ENCODE results near the gene ESD. TPM values are rescaled to one million over a fixed set of nuclear protein-coding genes. Genes with fewer than 3 reads are reported as not detected.
A peak's percentile ranks its signal among the peaks of the same experiment; 100 is the strongest.
"Not testable (repeated sequence)": the region's sequence is repeated elsewhere in the genome, so short reads cannot be mapped to it uniquely, and the experiment has no call there.

ESD gene
- total RNA-seq, 1 experiment from 2014 or later: 161 TPM

GRCh38 chr13:46757640-46758039 is 39.3 kb downstream of the ESD start:
- no peaks in the 10 kb centered on the region for H3K27me3 ChIP-seq
- no peak overlapping the region for H3K4me3 ChIP-seq
- H3K9me3 ChIP-seq: no peaks in the 10 kb centered on the region; the same call in 1 of the 2 replicates
- H3K36me3 ChIP-seq: no peaks in the 10 kb centered on the region
- no peak for DNase-seq

- Histone ChIP-seq H3K9me3 (no peaks in the 10 kb centered on the region; the same call in 1 of the 2 replicates), H3K4me3 (no peak overlapping the region), H3K36me3 (no peaks in the 10 kb centered on the region), H3K27me3 (no peaks in the 10 kb centered on the region)
- peak; percentile 56 for DNase-seq
Measured at GRCh38 chr13:46756977-46757376, 40.0 kb downstream of the ESD start.

GRCh38 chr13:46755508-46755907 is 41.5 kb downstream of the ESD start:
- not testable (repeated sequence) for H3K4me3 ChIP-seq

GRCh38 chr13:46754812-46755211 is 42.1 kb downstream of the ESD start:
- Histone ChIP-seq H3K27me3 (no peaks in the 10 kb centered on the region), H3K36me3 (peaks cover 7% of the 10 kb centered on the region; the same call in 1 of the 2 replicates), H3K4me3 (no peak overlapping the region), H3K9me3 (no peaks in the 10 kb centered on the region; the same call in 1 of the 2 replicates)
- DNase-seq: no peak

More at GRCh38 chr13:46755508-46755907, 41.5 kb downstream of the ESD start:
- not testable (repeated sequence) for H3K9me3 ChIP-seq, DNase-seq, H3K27me3 ChIP-seq, H3K36me3 ChIP-seq

GRCh38 chr13:46753917-46754316 is 43.0 kb downstream of the ESD start:
- H3K4me3 ChIP-seq: no peak overlapping the region

GRCh38 chr13:46753137-46753536 is 43.8 kb downstream of the ESD start:
- no peak for DNase-seq
- H3K36me3 ChIP-seq: peaks cover 7% of the 10 kb centered on the region; the same call in 1 of the 2 replicates
- H3K27me3 ChIP-seq: no peaks in the 10 kb centered on the region
- no peaks in the 10 kb centered on the region for H3K9me3 ChIP-seq
- no peak overlapping the region for H3K4me3 ChIP-seq

More at GRCh38 chr13:46753917-46754316, 43.0 kb downstream of the ESD start:
- H3K36me3 ChIP-seq: peaks cover 7% of the 10 kb centered on the region; the same call in 1 of the 2 replicates
- no peak for DNase-seq
- H3K27me3 ChIP-seq: no peaks in the 10 kb centered on the region
- H3K9me3 ChIP-seq: no peaks in the 10 kb centered on the region; the same call in 1 of the 2 replicates

GRCh38 chr13:46751811-46752635 is 44.9 kb downstream of the ESD start:
- Histone ChIP-seq H3K27me3 (no peaks in the 10 kb centered on the region), H3K36me3 (peaks cover 7% of the 10 kb centered on the region; the same call in 1 of the 2 replicates), H3K9me3 (no peaks in the 10 kb centered on the region), H3K4me3 (no peak overlapping the region)
- DNase-seq: peak; percentile 9

- H3K36me3 ChIP-seq: peaks cover 11% of the 10 kb centered on the region
- no peak for DNase-seq
- no peaks in the 10 kb centered on the region for H3K27me3 ChIP-seq
- no peaks in the 10 kb centered on the region for H3K9me3 ChIP-seq
- no peak overlapping the region for H3K4me3 ChIP-seq
Measured at GRCh38 chr13:46749951-46750350, 47.0 kb downstream of the ESD start.

GRCh38 chr13:46748300-46748699 is 48.7 kb downstream of the ESD start:
- H3K27me3 ChIP-seq: no peaks in the 10 kb centered on the region
- H3K4me3 ChIP-seq: no peak overlapping the region
- peaks cover 25% of the 10 kb centered on the region for H3K36me3 ChIP-seq
- H3K9me3 ChIP-seq: no peaks in the 10 kb centered on the region
- DNase-seq: no peak

- no peak for DNase-seq
- no peak overlapping the region for H3K4me3 ChIP-seq
Measured at GRCh38 chr13:46747031-46747820, 49.7 kb downstream of the ESD start.

GRCh38 chr13:46745706-46746105 is 51.3 kb downstream of the ESD start:
- no peak for DNase-seq

More at GRCh38 chr13:46747031-46747820, 49.7 kb downstream of the ESD start:
- H3K9me3 ChIP-seq: no peaks in the 10 kb centered on the region
- H3K27me3 ChIP-seq: no peaks in the 10 kb centered on the region
- peaks cover 25% of the 10 kb centered on the region for H3K36me3 ChIP-seq

GRCh38 chr13:46745062-46745461 is 51.9 kb downstream of the ESD start:
- H3K4me3 ChIP-seq: no peak overlapping the region
- DNase-seq: no peak
- no peaks in the 10 kb centered on the region for H3K9me3 ChIP-seq
- H3K27me3 ChIP-seq: no peaks in the 10 kb centered on the region
- peaks cover 20% of the 10 kb centered on the region for H3K36me3 ChIP-seq

More at GRCh38 chr13:46745706-46746105, 51.3 kb downstream of the ESD start:
- Histone ChIP-seq H3K4me3 (no peak overlapping the region), H3K9me3 (no peaks in the 10 kb centered on the region), H3K27me3 (no peaks in the 10 kb centered on the region), H3K36me3 (peaks cover 22% of the 10 kb centered on the region)

GRCh38 chr13:46743191-46743590 is 53.8 kb downstream of the ESD start:
- no peak for DNase-seq
- no peaks in the 10 kb centered on the region for H3K9me3 ChIP-seq
- H3K27me3 ChIP-seq: no peaks in the 10 kb centered on the region
- H3K36me3 ChIP-seq: peaks cover 20% of the 10 kb centered on the region
- H3K4me3 ChIP-seq: no peak overlapping the region

- no peaks in the 10 kb centered on the region for H3K9me3 ChIP-seq
- DNase-seq: no peak
- peaks cover 12% of the 10 kb centered on the region for H3K36me3 ChIP-seq
Measured at GRCh38 chr13:46739447-46740098, 57.4 kb downstream of the ESD start.

GRCh38 chr13:46738766-46739165 is 58.2 kb downstream of the ESD start:
- no peaks in the 10 kb centered on the region for H3K27me3 ChIP-seq
- DNase-seq: no peak
- no peaks in the 10 kb centered on the region for H3K9me3 ChIP-seq
- no peak overlapping the region for H3K4me3 ChIP-seq
- peaks cover 4% of the 10 kb centered on the region; the same call in 1 of the 2 replicates for H3K36me3 ChIP-seq

More at GRCh38 chr13:46739447-46740098, 57.4 kb downstream of the ESD start:
- Histone ChIP-seq H3K4me3 (no peak overlapping the region), H3K27me3 (no peaks in the 10 kb centered on the region)

GRCh38 chr13:46738055-46738454 is 58.9 kb downstream of the ESD start:
- Histone ChIP-seq H3K4me3 (no peak overlapping the region), H3K36me3 (0 out of 2 replicates have a peak, but pooled peaks cover 2% of the 10 kb centered on the region), H3K27me3 (no peaks in the 10 kb centered on the region), H3K9me3 (no peaks in the 10 kb centered on the region)
- DNase-seq: no peak
